ENCODE results near the gene NAT8L.

GRCh38 chr4:2009651-2010233, 49.4 kb upstream of the NAT8L start:
- TF ChIP-seq CTCF (IDR thresholded peaks at IDR 0.05) (peak; percentile 13 to 50 (median 32)), POLR2A (IDR thresholded peaks at IDR 0.05) (no peak), EP300 (IDR thresholded peaks at IDR 0.05) (no peak)

Measured in sigmoid colon (tissue), 4 donors.